GM18499 (cell line): ENCODE data around the gene USP7.

Experiments
- ATAC-seq: cut with Tn5 transposase; IDR thresholded peaks from one replicate; pipeline ENCODE4 v1.9.1; 2021; ENCODE audit warnings: moderate number of reproducible peaks; ENCODE audit not compliant: insufficient read depth, unreplicated experiment

Gene USP7

DNA sequence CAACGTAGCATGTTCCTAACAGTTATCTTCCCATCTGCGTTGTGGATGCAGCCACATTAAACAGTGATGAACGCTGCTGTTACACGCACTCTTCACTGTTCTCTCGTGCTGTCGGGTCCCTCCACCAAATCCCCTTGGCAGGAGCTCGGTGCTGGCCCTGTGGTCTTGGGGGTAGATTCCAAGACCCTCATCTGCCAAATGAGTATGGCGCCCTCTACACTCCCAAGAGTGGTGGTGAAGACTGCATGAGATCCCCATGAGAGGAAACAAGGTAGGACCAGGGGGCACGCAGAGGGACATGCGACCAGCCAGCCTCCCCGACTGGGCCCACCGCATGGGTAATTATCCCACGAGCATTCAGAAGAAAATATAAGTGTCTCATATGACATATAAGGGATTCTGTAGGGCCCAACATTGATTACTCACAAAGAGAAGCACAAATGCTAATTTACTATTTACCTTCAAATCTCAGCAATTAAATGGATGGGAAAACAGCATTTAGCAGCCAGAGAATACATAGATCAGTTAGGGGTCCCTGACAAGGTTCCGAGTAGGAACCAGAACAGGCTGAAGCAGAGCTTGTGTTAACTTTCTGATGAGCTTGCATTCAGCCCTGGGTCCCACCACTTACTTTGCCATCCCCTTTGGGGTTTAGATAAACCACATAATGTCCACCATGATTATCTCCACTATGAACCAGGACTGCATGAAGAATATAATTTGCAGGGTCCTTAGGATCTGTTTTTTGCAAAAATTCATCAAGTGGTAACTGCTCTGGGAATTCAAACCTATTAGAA, 57.7 kb downstream of the USP7 start:
- no peak for ATAC-seq

- ATAC-seq, result no peak
Measured at GRCh38 chr16:8905168-8905762, 58.4 kb downstream of the USP7 start.

GRCh38 chr16:8904018-8904430, 59.7 kb downstream of the USP7 start:
- no peak for ATAC-seq

DNA sequence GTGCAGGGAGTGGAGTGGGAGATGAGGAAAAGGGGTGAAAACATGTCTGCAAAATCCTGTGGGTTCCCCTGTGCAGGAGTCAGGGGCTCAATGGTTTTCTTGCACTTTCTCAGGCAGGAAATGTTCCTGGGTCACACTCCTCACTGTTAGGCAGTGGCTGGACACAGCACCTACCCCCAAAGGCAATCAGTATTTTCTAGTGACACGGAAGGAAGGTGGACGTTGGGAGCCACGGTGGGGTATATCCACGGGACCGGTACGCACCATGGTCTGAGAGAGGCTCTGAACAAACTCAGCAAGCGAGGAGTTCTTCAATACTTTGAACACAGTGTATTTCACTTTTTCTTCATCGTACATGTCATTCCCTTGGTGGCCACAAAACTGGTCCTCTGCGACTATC, 60.7 kb downstream of the USP7 start:
- no peak for ATAC-seq

DNA sequence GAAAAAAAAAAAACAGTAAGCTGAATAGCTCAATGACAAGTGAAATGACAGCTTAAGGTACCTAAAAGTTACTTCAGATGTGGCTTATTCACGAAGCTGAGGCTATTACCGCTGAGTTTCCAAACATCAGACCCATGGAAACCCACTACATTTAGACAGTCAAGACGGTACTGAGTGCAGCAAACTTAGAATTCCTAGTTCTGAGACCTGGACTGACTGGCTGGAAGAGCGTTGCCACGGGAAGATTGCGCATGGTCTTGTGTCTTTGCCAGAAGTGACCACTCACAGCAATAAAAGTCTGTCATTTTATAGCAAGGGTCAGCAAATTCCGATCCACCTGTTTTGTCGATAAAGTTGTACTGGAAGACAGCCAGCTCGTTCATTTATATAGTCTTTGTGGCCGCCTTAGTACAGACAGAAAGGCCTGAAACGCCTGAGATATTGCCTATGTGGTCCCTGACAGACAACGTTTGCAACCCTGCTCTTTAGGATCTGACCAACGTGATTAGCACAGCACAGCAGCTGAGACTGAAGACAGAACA, 62.3 kb downstream of the USP7 start:
- ATAC-seq, result no peak

- ATAC-seq, result no peak
Measured at GRCh38 chr16:8900343-8900742, 63.4 kb downstream of the USP7 start.

- no peak for ATAC-seq
Measured at GRCh38 chr16:8899709-8900317, 63.9 kb downstream of the USP7 start.

DNA sequence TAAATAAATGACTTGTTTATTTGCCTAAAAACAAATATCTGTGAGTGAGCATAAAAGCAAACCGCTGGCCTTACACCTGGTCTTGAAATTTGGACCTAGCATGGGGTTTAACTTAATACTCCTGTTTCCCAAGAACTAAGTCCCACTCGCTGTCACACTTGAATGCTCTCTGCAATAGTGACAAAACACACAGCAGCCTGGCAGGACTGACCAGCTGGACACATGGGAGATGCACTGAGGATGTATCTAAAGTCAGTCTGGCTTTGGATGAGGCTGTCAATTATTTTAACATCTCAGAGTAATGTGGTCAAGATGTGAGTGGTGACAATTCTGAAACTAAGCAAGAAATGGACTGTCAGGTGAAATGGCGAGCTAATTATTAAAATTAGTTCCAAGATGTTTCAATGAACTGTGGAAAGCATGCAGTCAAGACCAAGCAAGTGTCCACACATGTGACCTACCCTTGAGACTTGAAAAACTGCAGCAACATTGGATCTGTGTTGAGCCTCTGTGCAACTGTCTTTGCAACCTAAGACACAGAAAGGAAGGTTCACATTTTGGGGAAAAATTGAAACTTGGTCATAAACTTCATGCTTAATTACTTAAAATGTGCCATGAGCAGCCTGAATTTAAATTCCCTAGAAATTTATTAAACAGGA, 64.9 kb downstream of the USP7 start:
- no peak for ATAC-seq

- no peak for ATAC-seq
Measured at GRCh38 chr16:8894736-8895334, 68.9 kb downstream of the USP7 start.

- ATAC-seq, result no peak
Measured at GRCh38 chr16:8893976-8894690, 69.6 kb downstream of the USP7 start.

- ATAC-seq, result no peak
Measured at GRCh38 chr16:8893426-8893825, 70.3 kb downstream of the USP7 start.

DNA sequence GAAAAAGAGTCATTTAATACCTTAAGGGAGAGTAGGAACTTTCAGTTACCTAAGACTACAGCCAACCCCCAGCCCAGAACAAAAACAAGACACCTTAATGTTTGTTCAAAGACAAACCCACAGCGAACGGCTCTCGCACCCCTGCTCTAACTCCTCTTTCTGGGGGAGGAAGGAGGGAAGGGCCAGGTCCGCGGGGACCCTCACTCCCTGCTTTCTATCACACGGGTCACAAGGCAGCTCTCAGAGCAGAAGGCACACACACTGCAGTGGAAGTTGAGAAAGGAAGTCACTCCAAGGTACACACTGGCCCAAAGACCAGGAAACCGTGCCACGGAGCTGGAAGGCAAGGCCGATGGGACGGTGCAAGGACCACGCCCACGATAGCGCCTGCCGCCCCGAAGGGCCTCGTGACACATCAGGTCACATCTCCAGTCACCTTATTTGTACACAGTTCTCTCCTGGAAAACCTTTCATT, 71.6 kb downstream of the USP7 start:
- ATAC-seq, result no peak

- ATAC-seq, result no peak
Measured at GRCh38 chr16:8890549-8890921, 73.2 kb downstream of the USP7 start.

DNA sequence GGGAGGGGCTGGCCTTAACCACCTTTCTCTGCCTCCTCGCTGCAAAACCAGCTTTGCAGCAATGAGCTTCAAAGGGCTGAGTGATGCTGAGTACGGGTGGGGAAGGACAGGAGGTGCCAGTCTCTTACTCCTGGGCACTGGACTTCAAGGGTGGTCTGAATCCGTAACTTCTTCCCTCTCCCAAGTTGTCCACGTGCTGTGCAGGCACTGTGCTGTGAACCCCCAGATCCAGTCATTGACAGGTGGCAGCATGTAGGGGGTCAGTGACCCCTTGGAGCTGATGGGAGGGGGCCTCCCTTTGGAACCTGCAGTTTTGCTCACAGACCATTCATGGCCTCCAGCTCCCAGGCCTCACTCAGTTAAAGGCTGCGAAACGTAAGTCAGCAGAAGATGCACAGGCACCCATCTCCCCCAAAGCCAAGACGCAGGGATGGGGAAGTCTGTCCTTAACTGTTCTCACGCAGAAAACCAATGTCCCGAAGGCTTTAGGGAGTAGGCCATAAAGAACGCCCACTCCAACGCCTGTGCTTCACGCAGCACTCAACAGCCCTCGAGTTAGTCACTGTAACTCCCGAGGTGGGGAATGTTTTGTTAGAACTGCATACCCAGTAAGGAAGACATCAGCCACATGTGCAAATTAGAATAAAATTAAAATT, 73.7 kb downstream of the USP7 start:
- ATAC-seq, result no peak

GRCh38 chr16:8888951-8889892, 74.5 kb downstream of the USP7 start:
- no peak for ATAC-seq

DNA sequence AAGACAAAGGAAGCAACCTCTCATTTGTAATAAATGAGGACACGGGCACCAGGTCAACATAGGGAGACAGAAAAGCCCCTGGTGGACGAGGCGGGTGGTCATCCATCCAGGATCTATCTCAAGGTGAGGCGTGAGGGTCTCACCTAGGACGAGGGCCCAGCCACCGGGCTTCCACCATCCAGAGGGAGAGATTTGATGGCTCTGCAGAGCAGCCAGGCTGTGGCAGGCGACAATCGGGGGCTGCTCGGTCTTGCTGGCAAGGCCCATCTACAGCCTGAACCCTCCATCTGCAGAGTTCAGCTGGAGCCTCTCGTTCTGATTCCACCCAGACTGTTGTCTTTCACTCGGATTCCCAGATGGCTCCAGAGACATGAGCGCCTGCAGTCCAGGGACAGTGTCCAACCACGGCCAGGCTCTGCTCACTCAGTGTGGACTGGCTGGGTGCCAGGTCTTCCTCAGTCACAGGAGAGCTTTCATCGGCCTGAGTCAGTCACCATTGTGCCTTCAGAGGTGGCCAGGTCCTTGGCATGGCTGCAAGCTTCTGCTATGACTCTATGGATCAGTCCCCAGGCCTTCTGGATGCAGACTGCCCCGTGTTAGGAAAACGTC, 75.7 kb downstream of the USP7 start:
- ATAC-seq, result no peak

DNA sequence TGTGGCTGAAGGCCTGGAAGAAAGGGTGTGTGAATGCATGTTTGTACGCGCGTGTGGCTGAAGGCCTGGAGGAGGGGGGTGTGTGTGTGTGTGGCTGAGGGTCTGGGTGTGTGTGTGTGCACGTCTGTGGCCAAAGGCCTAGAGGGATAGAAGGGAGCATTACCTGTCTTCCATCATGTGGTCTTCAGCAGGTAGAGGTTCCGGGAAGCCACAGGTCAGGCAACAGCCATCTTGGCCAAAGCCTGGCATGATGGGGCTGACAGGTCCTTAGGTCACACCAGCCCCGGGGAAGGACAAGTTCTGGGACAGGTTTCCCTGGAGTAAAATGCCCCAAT, 76.3 kb downstream of the USP7 start:
- ATAC-seq, result no peak
